ENCODE data around the gene ARRDC2. TPM values are rescaled to one million over a fixed set of nuclear protein-coding genes. Genes with fewer than 3 reads are reported as not detected.
A peak's percentile ranks its signal among the peaks of the same experiment; 100 is the strongest.

ARRDC2 gene
- total and polyA plus RNA-seq, 9 of the 15 experiments (the other 6 are each of a cell fraction or from before 2014, with no cell fraction given) = 1.9 to 27.4 (median 15.2) TPM

DNA sequence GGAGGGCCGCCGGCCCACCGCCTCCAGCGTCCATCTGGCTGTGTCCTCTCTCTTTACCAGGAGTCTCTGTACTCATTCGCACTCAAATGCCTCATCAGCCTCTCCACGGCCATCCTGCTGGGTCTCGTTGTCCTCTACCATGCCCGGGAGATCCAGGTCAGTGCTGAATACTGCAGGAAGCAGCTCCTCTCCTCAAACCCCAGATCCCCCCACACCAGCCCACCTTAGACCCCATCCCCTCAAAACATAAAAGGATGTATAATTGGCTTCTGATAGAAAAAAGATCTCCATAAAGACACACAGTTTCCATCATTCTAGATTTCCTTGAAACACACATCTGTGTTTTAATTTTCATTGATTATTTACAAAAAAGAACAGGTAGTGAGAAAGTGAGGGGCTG is 32.9 kb upstream of the ARRDC2 start:
- Histone ChIP-seq H3K27ac (ENCODE audit: extremely low read depth, low read depth, low read length) (no peak overlapping the region), H3K9me3 (replicated peaks; ENCODE audit: control insufficient read depth, insufficient read depth, low read depth, low read length) (no peaks in the 10 kb centered on the region), H3K27me3 (ENCODE audit: control insufficient read depth in 2 of 2, insufficient read depth in 2 of 2, low read length in 2 of 2) (no peaks in the 10 kb centered on the region; a peak in 1 of 5 replicates), H2AFZ (ENCODE audit: low read depth, low read length) (no peak overlapping the region), H3K9ac (ENCODE audit: insufficient read depth in 1 of 2, low read depth in 2 of 2, low read length in 2 of 2) (peak overlapping the region in 1 of 2 experiments; percentile 57; a peak in 2 of 4 replicates), H3K4me2 (ENCODE audit: insufficient read depth, low read length) (no peak overlapping the region), H4K20me1 (replicated peaks; ENCODE audit: control insufficient read depth, insufficient read depth, low read length) (no peaks in the 10 kb centered on the region), H3K79me2 (ENCODE audit: control insufficient read depth, insufficient read depth, low read length) (no peaks in the 10 kb centered on the region), H3K36me3 (ENCODE audit: control insufficient read depth, insufficient read depth, low read length) (no peaks in the 10 kb centered on the region), H3K9me1 (ENCODE audit: control insufficient read depth, insufficient read depth, low read length) (no peaks in the 10 kb centered on the region), H3K4me1 (replicated peaks in 1 of 2; ENCODE audit: control insufficient read depth in 2 of 2, insufficient read depth in 2 of 2, low read length in 2 of 2) (peaks cover 0 to 10% of the 10 kb centered on the region in 2 experiments; a peak in 2 of 5 replicates), H3K4me3 (no peak overlapping the region)
- intact Hi-C loops (cut with micrococcal nuclease) = no loop called here
- ATAC-seq (no peak), DNase-seq (ENCODE audit: extremely low read depth in 1 of 4, low spot score in 3 of 4) (no peak), FAIRE-seq (no peak)
- 53% methylated on average over 6 of the region's 8 CpGs for WGBS (ENCODE audit: insufficient coverage, low coverage, missing lambda C conversion rate)
- ChIA-PET CTCF (ENCODE audit: low intra/inter-chr PET ratio) (no interaction called here), POLR2A (interaction anchor here (0.5 to 0.7 kb wide), 2 partner anchors 415 to 1048 kb away, joined by 3 read pairs; no protein-coding TSS in a partner anchor)
- in situ Hi-C loops (cut with MboI) = no loop called here
- BruUV-seq (replicated peaks) = no TSS peak
- no peak for TF ChIP-seq TRIM28 (IDR thresholded peaks at IDR 0.05)
- no peak for TF ChIP-seq GABPB2 (CRISPR knock-in tag; conservative IDR thresholded peaks at IDR 0.05)

DNA sequence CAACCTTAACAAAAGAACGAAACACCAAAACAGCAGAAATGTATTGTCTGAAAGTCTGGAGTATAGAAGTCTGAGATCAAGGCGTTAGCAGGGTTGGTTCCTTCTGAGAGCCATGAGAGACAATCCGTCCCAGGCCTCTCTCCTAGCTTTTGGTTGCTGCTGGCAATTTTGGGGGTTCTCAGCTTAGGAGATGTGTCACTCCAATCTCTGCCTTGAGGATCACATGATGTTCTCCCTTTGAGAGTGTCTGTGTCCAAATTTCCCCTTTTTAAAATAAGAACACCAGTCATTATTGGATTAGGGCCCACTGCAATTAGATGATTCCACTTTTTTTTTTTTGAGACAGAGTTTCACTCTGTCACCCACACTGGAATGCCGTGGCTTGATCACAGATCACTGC is 30.9 kb upstream of the ARRDC2 start:
- 35% methylated on average over 4 of the region's 4 CpGs for WGBS (ENCODE audit: insufficient coverage, low coverage, missing lambda C conversion rate)
- CTCF ChIA-PET (ENCODE audit: low intra/inter-chr PET ratio) = no interaction called here
- Histone ChIP-seq H3K9me3 (replicated peaks; ENCODE audit: control insufficient read depth, insufficient read depth, low read depth, low read length) (no peaks in the 10 kb centered on the region), H3K4me1 (replicated peaks in 1 of 2; ENCODE audit: control insufficient read depth in 2 of 2, insufficient read depth in 2 of 2, low read length in 2 of 2) (peaks cover 0 to 16% of the 10 kb centered on the region in 2 experiments; a peak in 2 of 5 replicates), H3K27me3 (ENCODE audit: control insufficient read depth in 2 of 2, insufficient read depth in 2 of 2, low read length in 2 of 2) (peaks cover 5 to 7% of the 10 kb centered on the region in 2 experiments; a peak in 3 of 5 replicates), H3K4me2 (ENCODE audit: insufficient read depth, low read length) (no peak overlapping the region), H3K27ac (ENCODE audit: extremely low read depth, low read depth, low read length) (no peak overlapping the region), H3K79me2 (ENCODE audit: control insufficient read depth, insufficient read depth, low read length) (no peaks in the 10 kb centered on the region), H3K9ac (ENCODE audit: insufficient read depth in 1 of 2, low read depth in 2 of 2, low read length in 2 of 2) (peak overlapping the region in 1 of 2 experiments; percentile 11; a peak in 1 of 4 replicates), H2AFZ (ENCODE audit: low read depth, low read length) (no peak overlapping the region), H3K4me3 (no peak overlapping the region), H3K9me1 (ENCODE audit: control insufficient read depth, insufficient read depth, low read length) (no peaks in the 10 kb centered on the region), H3K36me3 (ENCODE audit: control insufficient read depth, insufficient read depth, low read length) (no peaks in the 10 kb centered on the region), H4K20me1 (replicated peaks; ENCODE audit: control insufficient read depth, insufficient read depth, low read length) (no peaks in the 10 kb centered on the region)
- ATAC-seq = no peak
- in situ Hi-C loops (cut with MboI) (no loop called here), intact Hi-C loops (cut with micrococcal nuclease) (no loop called here)
- no peak for FAIRE-seq
- BruUV-seq (replicated peaks) = no TSS peak
- POLR2A ChIA-PET = interaction anchor here (1.0 kb wide), 1 partner anchor 33 kb away, joined by 3 read pairs; no protein-coding TSS in a partner anchor
- DNase-seq (ENCODE audit: extremely low read depth in 1 of 4, low spot score in 3 of 4) = no peak
- TF ChIP-seq ZNF583 (CRISPR knock-in tag; IDR thresholded peaks at IDR 0.05) (no peak), AFF4 (CRISPR knock-in tag; IDR thresholded peaks at IDR 0.05) (no peak), NFE2 (IDR thresholded peaks at IDR 0.05; ENCODE audit: low read depth) (no peak), MBD1 (CRISPR knock-in tag; IDR thresholded peaks at IDR 0.05) (no peak), ZNF561 (CRISPR knock-in tag; conservative IDR thresholded peaks at IDR 0.05) (no peak)
- TF ChIP-seq, protein P1, sequence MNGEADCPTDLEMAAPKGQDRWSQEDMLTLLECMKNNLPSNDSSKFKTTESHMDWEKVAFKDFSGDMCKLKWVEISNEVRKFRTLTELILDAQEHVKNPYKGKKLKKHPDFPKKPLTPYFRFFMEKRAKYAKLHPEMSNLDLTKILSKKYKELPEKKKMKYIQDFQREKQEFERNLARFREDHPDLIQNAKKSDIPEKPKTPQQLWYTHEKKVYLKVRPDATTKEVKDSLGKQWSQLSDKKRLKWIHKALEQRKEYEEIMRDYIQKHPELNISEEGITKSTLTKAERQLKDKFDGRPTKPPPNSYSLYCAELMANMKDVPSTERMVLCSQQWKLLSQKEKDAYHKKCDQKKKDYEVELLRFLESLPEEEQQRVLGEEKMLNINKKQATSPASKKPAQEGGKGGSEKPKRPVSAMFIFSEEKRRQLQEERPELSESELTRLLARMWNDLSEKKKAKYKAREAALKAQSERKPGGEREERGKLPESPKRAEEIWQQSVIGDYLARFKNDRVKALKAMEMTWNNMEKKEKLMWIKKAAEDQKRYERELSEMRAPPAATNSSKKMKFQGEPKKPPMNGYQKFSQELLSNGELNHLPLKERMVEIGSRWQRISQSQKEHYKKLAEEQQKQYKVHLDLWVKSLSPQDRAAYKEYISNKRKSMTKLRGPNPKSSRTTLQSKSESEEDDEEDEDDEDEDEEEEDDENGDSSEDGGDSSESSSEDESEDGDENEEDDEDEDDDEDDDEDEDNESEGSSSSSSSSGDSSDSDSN (IDR thresholded peaks at IDR 0.05; ENCODE audit: borderline replicate concordance in 1 of 2, low read depth in 2 of 2, low read length in 2 of 2) = no peak
